ENCODE measurements around the gene SERPINI1.

- TF ChIP-seq ZNF146 (CRISPR knock-in tag; IDR thresholded peaks at IDR 0.05; ENCODE audit: unreplicated experiment) = no peak
- TF ChIP-seq MXI1 (IDR thresholded peaks at IDR 0.05; ENCODE audit: low read depth, low read length) = no peak
- no peak for TF ChIP-seq MEF2D (tag; conservative IDR thresholded peaks at IDR 0.05; ENCODE audit: low read depth)
- TF ChIP-seq MNT (conservative IDR thresholded peaks at IDR 0.05) = no peak
- no peak for TF ChIP-seq RBM22 (IDR thresholded peaks at IDR 0.05; ENCODE audit: low read depth, low read length, poor library complexity, severe bottlenecking)
- TF ChIP-seq, protein P1, sequence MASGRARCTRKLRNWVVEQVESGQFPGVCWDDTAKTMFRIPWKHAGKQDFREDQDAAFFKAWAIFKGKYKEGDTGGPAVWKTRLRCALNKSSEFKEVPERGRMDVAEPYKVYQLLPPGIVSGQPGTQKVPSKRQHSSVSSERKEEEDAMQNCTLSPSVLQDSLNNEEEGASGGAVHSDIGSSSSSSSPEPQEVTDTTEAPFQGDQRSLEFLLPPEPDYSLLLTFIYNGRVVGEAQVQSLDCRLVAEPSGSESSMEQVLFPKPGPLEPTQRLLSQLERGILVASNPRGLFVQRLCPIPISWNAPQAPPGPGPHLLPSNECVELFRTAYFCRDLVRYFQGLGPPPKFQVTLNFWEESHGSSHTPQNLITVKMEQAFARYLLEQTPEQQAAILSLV (tag; IDR thresholded peaks at IDR 0.05) = no peak
- no peak for TF ChIP-seq CTCF (IDR thresholded peaks at IDR 0.05 in 2 of 3, conservative IDR thresholded peaks at IDR 0.05 in 1 of 3; ENCODE audit: insufficient read depth in 2 of 3, low read depth in 1 of 3, low read length in 3 of 3)
- no peak for TF ChIP-seq RBM17 (IDR thresholded peaks at IDR 0.05; ENCODE audit: borderline replicate concordance, low read depth, low read length)
- TF ChIP-seq EZH2 (IDR thresholded peaks at IDR 0.05; ENCODE audit: borderline replicate concordance, low read depth, low read length) = no peak
- no peak for TF ChIP-seq ZNF778 (CRISPR knock-in tag; IDR thresholded peaks at IDR 0.05)
- TF ChIP-seq POLR2AphosphoS5 (IDR thresholded peaks at IDR 0.05; ENCODE audit: control insufficient read depth, insufficient read depth, low read depth, low read length) = no peak
- TF ChIP-seq TRIM28 (IDR thresholded peaks at IDR 0.05) = no peak
- no peak for TF ChIP-seq GATA2 (CRISPR knock-in tag; IDR thresholded peaks at IDR 0.05)
Observed at GRCh38 chr3:167749728-167750127, 14.2 kb downstream of the SERPINI1 start.

Data from K562 (cell line).